IPS-NIHi11 (cell line): Measurements from ENCODE around the gene SPRR2F.

Source experiments
- DNase-seq: peaks from one replicate; pipeline ENCODE4 v3.0.0; 2012; ENCODE audit warnings: mixed read lengths, low spot score

Gene SPRR2F

GRCh38 chr1:153072806-153073726, 40.2 kb downstream of the SPRR2F start:
- no peak for DNase-seq

DNA sequence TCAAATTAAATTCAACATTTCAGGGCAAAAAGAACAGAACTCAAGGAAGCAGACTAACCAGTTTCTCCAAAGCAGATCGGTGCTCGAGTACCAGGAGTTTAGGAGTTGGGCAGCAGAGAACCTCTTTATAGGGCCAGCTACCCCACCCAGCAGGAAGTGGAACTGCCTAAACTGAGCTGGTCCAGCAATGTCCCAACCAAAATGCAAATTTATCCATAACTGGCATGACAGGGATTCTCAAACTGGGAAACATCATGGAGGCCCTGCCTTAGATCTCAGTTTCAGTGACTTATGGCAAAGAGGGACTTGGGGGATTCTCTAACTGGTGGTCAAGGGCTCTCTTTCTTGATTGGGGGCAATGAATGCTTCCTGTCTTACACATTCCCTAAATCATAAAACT, 41.8 kb downstream of the SPRR2F start, which contains the start of gene SPRR2B:
SPRR2B (minus strand) TSS at position 101 of the 400 bp plus-strand sequence. CDS start 772 bp downstream, outside the sequence.
- no peak for DNase-seq

DNA sequence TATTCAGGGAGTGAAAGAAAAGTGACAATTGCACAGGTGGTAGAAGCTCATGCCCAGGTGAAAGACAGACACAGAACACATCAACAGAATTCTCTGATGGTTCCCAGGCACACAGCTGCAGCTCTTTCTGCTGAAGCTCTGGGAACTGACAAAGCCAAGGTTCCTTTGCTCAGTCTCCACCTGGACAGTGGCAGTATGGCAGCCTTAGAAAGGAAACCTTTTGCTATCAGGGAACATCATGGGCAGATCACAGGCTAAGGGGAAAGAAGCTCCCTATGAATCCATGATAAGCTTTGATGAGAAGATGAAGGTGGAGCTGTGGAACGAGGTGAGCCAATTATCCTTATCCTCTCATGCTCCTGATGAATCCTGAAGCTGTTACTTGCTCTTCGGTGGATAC, 43.1 kb downstream of the SPRR2F start:
- DNase-seq: no peak
